OCI-LY1 (cell line): ENCODE data around the gene UQCRHL.

Source experiments
- EZH2 ChIP-seq: fragments of 200-600 bp; sonication (generic), shearing (Covaris generic); IDR thresholded peaks from 2 replicates; pipeline ENCODE4 v1.8.0; 2017; ENCODE audit warnings: borderline replicate concordance, mixed run types, mild to moderate bottlenecking, antibody characterized with exemption, low read length, moderate library complexity, mixed read lengths
- TF ChIP-seq, protein P1 (sequence below): fragments of 200-600 bp; sonication (generic), shearing (Covaris generic); IDR thresholded peaks from 2 replicates; pipeline ENCODE4 v1.5.1; 2017; ENCODE audit warnings: mild to moderate bottlenecking, antibody characterized with exemption, low read length, moderate library complexity, mixed read lengths

GRCh38 chr1:15833069-15833679 lies 25.7 kb upstream of the UQCRHL start:
- TF ChIP-seq, protein P1, sequence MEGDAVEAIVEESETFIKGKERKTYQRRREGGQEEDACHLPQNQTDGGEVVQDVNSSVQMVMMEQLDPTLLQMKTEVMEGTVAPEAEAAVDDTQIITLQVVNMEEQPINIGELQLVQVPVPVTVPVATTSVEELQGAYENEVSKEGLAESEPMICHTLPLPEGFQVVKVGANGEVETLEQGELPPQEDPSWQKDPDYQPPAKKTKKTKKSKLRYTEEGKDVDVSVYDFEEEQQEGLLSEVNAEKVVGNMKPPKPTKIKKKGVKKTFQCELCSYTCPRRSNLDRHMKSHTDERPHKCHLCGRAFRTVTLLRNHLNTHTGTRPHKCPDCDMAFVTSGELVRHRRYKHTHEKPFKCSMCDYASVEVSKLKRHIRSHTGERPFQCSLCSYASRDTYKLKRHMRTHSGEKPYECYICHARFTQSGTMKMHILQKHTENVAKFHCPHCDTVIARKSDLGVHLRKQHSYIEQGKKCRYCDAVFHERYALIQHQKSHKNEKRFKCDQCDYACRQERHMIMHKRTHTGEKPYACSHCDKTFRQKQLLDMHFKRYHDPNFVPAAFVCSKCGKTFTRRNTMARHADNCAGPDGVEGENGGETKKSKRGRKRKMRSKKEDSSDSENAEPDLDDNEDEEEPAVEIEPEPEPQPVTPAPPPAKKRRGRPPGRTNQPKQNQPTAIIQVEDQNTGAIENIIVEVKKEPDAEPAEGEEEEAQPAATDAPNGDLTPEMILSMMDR, result no peak
- TF ChIP-seq EZH2, result no peak
